Calu3 (cell line): ENCODE data around the gene MSI2. TPM values are rescaled to one million over a fixed set of nuclear protein-coding genes. Genes with fewer than 3 reads are reported as not detected.
A peak's percentile ranks its signal among the peaks of the same experiment; 100 is the strongest.

Experiments
- BruUV-seq: library from RNA; stranded (reverse); fragments of 400-500 nt; replicated peaks from 2 replicates; lab custom pipeline; 2021; lab: Mats Ljungman, UMichigan
- CTCF ChIA-PET: fragments of 300-600 bp; sonication (Branson Sonifier 250); formaldehyde crosslinking; loops from one replicate; lab custom pipeline; 2022; ENCODE audit warnings: antibody characterized with exemption; lab: Charles Lee
- DNase-seq: peaks from one replicate; pipeline ENCODE4 v3.0.0; 2022
- H3K27ac Mint-ChIP-seq: one replicate; pipeline ENCODE4 v1.8.0; 2022; ENCODE audit warnings: mixed read lengths; ENCODE audit not compliant: unreplicated experiment
- H3K27me3 Mint-ChIP-seq: one replicate; pipeline ENCODE4 v1.8.0; 2022; ENCODE audit warnings: mixed read lengths; ENCODE audit not compliant: unreplicated experiment
- H3K36me3 Mint-ChIP-seq: one replicate; pipeline ENCODE4 v1.8.0; 2022; ENCODE audit warnings: mild to moderate bottlenecking, moderate library complexity, mixed read lengths; ENCODE audit not compliant: insufficient read depth, unreplicated experiment
- H3K4me1 Mint-ChIP-seq: one replicate; pipeline ENCODE4 v1.8.0; 2022; ENCODE audit warnings: mild to moderate bottlenecking, low read depth, mixed read lengths; ENCODE audit not compliant: unreplicated experiment
- H3K4me3 Mint-ChIP-seq: one replicate; pipeline ENCODE4 v1.8.0; 2022; ENCODE audit warnings: mild to moderate bottlenecking, low read depth, moderate library complexity, mixed read lengths; ENCODE audit not compliant: unreplicated experiment
- H3K9me3 Mint-ChIP-seq: one replicate; pipeline ENCODE4 v1.8.0; 2022; ENCODE audit warnings: low read depth, mixed read lengths; ENCODE audit not compliant: unreplicated experiment
- intact Hi-C: fragments of 100-400 bp; cut with micrococcal nuclease; formaldehyde crosslinking; loops from one replicate; pipeline ENCODE4 v1.10.0; 2022; ENCODE audit not compliant: unreplicated experiment
- total RNA-seq: library from RNA; stranded (reverse); gene quantifications from 2 replicates; pipeline ENCODE4 v1.2.3, GENCODE V29; 2022
- TF ChIP-seq, protein P1 (sequence below): fragments of 200-600 bp; IDR thresholded peaks from one replicate; pipeline ENCODE4 v1.8.0; 2022; ENCODE audit warnings: antibody characterized with exemption; ENCODE audit not compliant: unreplicated experiment

The MSI2 gene
- total RNA-seq, 1 experiment from 2014 or later = 66.4 TPM

DNA sequence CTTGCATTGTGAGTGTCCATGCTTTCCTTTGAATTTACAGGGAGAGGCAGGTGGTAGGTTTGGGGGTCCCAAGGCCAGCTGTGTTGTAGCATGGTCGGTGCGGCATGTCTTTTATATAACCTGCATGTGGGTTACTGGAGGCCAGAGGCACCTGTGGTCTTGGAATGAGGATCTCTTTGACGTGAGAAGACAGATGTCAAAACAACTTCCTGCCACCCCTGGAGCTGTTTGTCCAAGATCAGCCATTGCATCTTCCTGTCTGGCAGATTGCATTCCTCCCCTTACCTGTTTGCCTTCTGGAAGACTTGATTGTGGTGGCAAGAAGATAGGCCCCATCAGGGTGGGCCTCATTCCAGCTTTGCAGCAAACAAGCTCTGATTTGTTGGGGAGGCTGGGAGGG is 175.1 kb downstream of the MSI2 start:
- CTCF ChIA-PET = no interaction called here
- Mint-ChIP-seq H3K36me3 (peaks cover 5% of the 10 kb centered on the region), H3K9me3 (no peaks in the 10 kb centered on the region), H3K27me3 (no peaks in the 10 kb centered on the region), H3K27ac (no peak overlapping the region), H3K4me3 (no peak overlapping the region), H3K4me1 (peaks cover 17% of the 10 kb centered on the region)
- DNase-seq = no peak
- BruUV-seq = no TSS peak
- TF ChIP-seq, protein P1, sequence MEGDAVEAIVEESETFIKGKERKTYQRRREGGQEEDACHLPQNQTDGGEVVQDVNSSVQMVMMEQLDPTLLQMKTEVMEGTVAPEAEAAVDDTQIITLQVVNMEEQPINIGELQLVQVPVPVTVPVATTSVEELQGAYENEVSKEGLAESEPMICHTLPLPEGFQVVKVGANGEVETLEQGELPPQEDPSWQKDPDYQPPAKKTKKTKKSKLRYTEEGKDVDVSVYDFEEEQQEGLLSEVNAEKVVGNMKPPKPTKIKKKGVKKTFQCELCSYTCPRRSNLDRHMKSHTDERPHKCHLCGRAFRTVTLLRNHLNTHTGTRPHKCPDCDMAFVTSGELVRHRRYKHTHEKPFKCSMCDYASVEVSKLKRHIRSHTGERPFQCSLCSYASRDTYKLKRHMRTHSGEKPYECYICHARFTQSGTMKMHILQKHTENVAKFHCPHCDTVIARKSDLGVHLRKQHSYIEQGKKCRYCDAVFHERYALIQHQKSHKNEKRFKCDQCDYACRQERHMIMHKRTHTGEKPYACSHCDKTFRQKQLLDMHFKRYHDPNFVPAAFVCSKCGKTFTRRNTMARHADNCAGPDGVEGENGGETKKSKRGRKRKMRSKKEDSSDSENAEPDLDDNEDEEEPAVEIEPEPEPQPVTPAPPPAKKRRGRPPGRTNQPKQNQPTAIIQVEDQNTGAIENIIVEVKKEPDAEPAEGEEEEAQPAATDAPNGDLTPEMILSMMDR = no peak
- intact Hi-C loops = no loop called here

DNA sequence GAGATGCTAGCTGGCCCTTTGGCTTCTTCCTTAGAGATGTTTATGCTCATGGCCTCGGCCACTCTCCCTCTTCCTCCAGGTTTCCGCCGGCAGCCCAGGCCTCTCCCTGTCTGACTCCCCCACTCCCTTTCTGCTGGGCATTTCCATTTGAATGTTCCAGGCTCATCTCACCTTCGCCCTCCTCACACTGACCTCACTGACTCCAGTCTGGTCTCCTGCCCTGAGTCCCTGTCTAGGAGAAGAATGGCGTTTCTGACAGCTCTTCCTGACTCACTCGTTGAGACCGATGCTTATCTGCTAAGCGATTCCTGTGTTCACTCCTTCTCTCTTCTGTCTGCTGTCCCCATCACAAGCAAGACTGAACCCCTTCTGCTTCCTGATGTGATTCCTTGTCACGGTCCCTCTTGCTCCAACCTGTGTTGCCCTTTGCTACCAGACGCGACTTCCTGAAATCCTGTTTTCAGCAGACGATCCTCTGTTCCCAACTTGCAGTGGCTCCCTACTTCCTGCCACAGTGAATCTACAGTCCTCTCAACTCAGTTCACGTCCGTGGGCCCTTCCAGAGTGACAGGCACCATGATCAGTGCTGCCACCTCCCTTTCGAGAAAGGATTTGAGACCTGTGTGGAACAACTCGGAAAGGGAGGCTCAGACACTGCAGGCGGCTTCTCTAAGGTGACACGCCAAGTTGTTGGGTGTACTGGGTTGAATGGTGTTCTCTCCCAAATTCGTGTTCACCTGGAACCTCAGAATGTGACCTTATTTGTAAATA is 176.4 kb downstream of the MSI2 start:
- Mint-ChIP-seq H3K9me3 (no peaks in the 10 kb centered on the region), H3K4me1 (peaks cover 26% of the 10 kb centered on the region), H3K4me3 (no peak overlapping the region), H3K27ac (peak overlapping the region; percentile 44), H3K27me3 (no peaks in the 10 kb centered on the region), H3K36me3 (peaks cover 5% of the 10 kb centered on the region)
- CTCF ChIA-PET = no interaction called here
- intact Hi-C loops = no loop called here
- no peak for DNase-seq
- TF ChIP-seq, protein P1 = no peak
- BruUV-seq = no TSS peak

DNA sequence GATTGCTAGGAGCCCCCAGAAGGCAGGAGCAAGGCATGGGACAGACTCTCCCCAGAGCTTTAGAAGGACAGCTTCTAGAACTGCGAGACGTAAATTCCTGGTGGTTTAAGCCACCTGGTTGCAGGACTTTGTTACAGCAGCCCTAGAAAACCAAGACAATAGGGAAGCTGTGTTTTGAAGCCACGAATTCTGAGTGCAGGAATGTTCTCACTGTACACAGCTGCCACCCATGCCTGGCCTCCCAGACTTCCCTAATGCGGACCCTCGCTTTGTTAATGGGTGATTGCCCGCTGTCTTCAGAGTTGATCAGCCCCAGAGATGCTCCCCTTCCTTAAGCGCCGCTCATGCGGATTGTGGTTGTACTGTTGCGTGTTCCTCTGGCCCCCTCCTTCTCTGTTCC is 177.1 kb downstream of the MSI2 start:
- no peaks in the 10 kb centered on the region for H3K27me3 Mint-ChIP-seq
- DNase-seq = no peak
- no peak overlapping the region for H3K4me3 Mint-ChIP-seq
- H3K36me3 Mint-ChIP-seq = peaks cover 5% of the 10 kb centered on the region
- CTCF ChIA-PET = no interaction called here
- intact Hi-C loops = no loop called here
- BruUV-seq = no TSS peak
- H3K9me3 Mint-ChIP-seq = no peaks in the 10 kb centered on the region
- TF ChIP-seq, protein P1 = no peak
- no peak overlapping the region for H3K27ac Mint-ChIP-seq
- peaks cover 34% of the 10 kb centered on the region for H3K4me1 Mint-ChIP-seq

DNA sequence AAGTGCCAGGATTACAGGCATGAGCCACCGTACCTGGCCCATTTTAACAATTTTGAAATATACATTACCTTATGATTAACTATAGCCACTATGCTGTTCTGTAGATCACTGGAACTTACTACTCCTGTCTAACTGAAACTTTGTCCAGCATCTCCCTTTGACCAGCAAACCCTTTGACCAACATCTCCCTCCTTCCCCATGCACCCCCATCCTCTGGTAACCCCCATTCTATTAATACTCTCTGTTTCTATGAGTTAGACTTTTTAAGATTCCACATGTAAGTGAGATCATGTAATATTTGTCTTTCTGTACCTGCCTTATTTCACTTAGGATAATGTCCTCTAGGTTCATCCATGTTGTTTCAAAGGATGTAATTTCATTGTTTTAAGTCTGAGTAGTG is 178.0 kb downstream of the MSI2 start:
- TF ChIP-seq, protein P1 = no peak
- intact Hi-C loops = no loop called here
- no peak overlapping the region for H3K4me3 Mint-ChIP-seq
- peaks cover 5% of the 10 kb centered on the region for H3K36me3 Mint-ChIP-seq
- no peak for DNase-seq
- H3K27me3 Mint-ChIP-seq = no peaks in the 10 kb centered on the region
- CTCF ChIA-PET = no interaction called here
- H3K27ac Mint-ChIP-seq = no peak overlapping the region
- BruUV-seq = no TSS peak
- no peaks in the 10 kb centered on the region for H3K9me3 Mint-ChIP-seq
- H3K4me1 Mint-ChIP-seq = peaks cover 43% of the 10 kb centered on the region
